B cell (primary cell): ENCODE data around the gene WDR35. TPM values are rescaled to one million over a fixed set of nuclear protein-coding genes. Genes with fewer than 3 reads are reported as not detected.

Experiments used
- ATAC-seq: fragments of 200-7000 bp; cut with Tn5 transposase; one replicate; pipeline ENCODE4 v1.10.0; 2021; ENCODE audit warnings: low read depth, mild to moderate bottlenecking, moderate number of reproducible peaks, moderate library complexity
- CTCF ChIA-PET: fragments of 350-600 bp; sonication (Branson Sonifier 250); formaldehyde crosslinking; loops from one replicate; lab custom pipeline; 2021; ENCODE audit warnings: antibody characterized with exemption, inconsistent platforms; lab: Charles Lee
- POLR2A ChIA-PET: fragments of 350-600 bp; sonication (Branson Sonifier 250); formaldehyde crosslinking; loops from one replicate; lab custom pipeline; 2021; ENCODE audit warnings: antibody characterized with exemption; lab: Charles Lee
- DNase-seq: peaks from one replicate; pipeline ENCODE4 v3.0.0; 2013
- H2AFZ ChIP-seq: 2 replicates; pipeline ENCODE4 v1.6.1; 2012; ENCODE audit warnings: mild to moderate bottlenecking, low read depth, low read length; ENCODE audit not compliant: insufficient read depth, poor library complexity, severe bottlenecking
- H3K27ac ChIP-seq, 2 donors: 1 replicate in 1 of 2; 2 replicates in 1 of 2; pipeline ENCODE4 v1.5.1; 2012 to 2013; ENCODE audit warnings: low read length in 2 of 2, mild to moderate bottlenecking in 2 of 2, moderate library complexity in 1 of 2
- H3K27me3 ChIP-seq, 4 experiments: fragments of 200-600 bp in 1 of 4; sonication (generic) in 1 of 4; replicated peaks in 1 of 4; 1 replicate in 2 of 4; 2 replicates in 2 of 4; pipeline versions ENCODE4 v1.6.1 to v1.7.0; 2013 to 2016; ENCODE audit warnings: low read length in 3 of 4, mild to moderate bottlenecking in 2 of 4, mixed read lengths in 1 of 4, moderate library complexity in 1 of 4; ENCODE audit not compliant: insufficient read depth in 4 of 4, control insufficient read depth in 3 of 4; ENCODE audit errors: control extremely low read depth in 1 of 4
- H3K36me3 ChIP-seq, 2 experiments: replicated peaks in 1 of 2; 1 replicate in 1 of 2; 2 replicates in 1 of 2; pipeline versions ENCODE4 v1.6.1 to v1.7.1; 2013; ENCODE audit warnings: low read length in 1 of 2; ENCODE audit not compliant: insufficient read depth in 2 of 2, control insufficient read depth in 1 of 2; ENCODE audit errors: control extremely low read depth in 1 of 2, extremely low read depth in 1 of 2
- H3K4me1 ChIP-seq, 2 donors: fragments of 200-600 bp in 1 of 2; sonication (generic) in 1 of 2; 1 replicate in 1 of 2; 2 replicates in 1 of 2; pipeline versions ENCODE4 v1.5.1 to v1.6.1; 2013 to 2017; ENCODE audit warnings: low read length in 2 of 2; ENCODE audit not compliant: control insufficient read depth in 2 of 2, insufficient read depth in 2 of 2
- H3K4me2 ChIP-seq: replicated peaks from 2 replicates; pipeline ENCODE3; 2012; ENCODE audit warnings: mild to moderate bottlenecking, low read depth, low read length; ENCODE audit not compliant: poor library complexity, severe bottlenecking
- H3K4me3 ChIP-seq, 5 experiments: fragments of 200-600 bp in 1 of 5; sonication (generic) in 1 of 5; 1 replicate in 3 of 5; 2 replicates in 2 of 5; pipeline versions ENCODE4 v1.5.1 to v1.7.0; 2011 to 2016; ENCODE audit warnings: low read length in 4 of 5, mild to moderate bottlenecking in 4 of 5, low read depth in 2 of 5, control low read depth in 1 of 5, moderate library complexity in 1 of 5; ENCODE audit not compliant: insufficient read depth in 1 of 5; ENCODE audit errors: control extremely low read depth in 1 of 5, extremely low read depth in 1 of 5
- H3K79me2 ChIP-seq: fragments of 200-600 bp; sonication (generic); one replicate; pipeline ENCODE4 v1.6.0; 2016; ENCODE audit warnings: low read length; ENCODE audit not compliant: control insufficient read depth, insufficient read depth
- H3K9ac ChIP-seq: fragments of 200-600 bp; sonication (generic); 2 replicates; pipeline ENCODE4 v1.6.1; 2017; ENCODE audit warnings: mild to moderate bottlenecking, low read length, moderate library complexity
- H3K9me3 ChIP-seq, 3 donors: one replicate each; pipeline versions ENCODE4 v1.6.1 to v1.7.1; 2013; ENCODE audit warnings: low read length in 2 of 3; ENCODE audit not compliant: control insufficient read depth in 2 of 3, insufficient read depth in 1 of 3; ENCODE audit errors: control extremely low read depth in 1 of 3
- H4K20me1 ChIP-seq: 2 replicates; pipeline ENCODE4 v1.6.0; 2012; ENCODE audit warnings: mild to moderate bottlenecking, low read length; ENCODE audit not compliant: insufficient read depth, control insufficient read depth, poor library complexity, severe bottlenecking
- H3K27ac Mint-ChIP-seq: one replicate; pipeline ENCODE4 v1.8.0; 2021; ENCODE audit warnings: mixed read lengths
- H3K27me3 Mint-ChIP-seq: one replicate; pipeline ENCODE4 v1.8.0; 2021; ENCODE audit warnings: mixed read lengths
- H3K4me1 Mint-ChIP-seq: one replicate; pipeline ENCODE4 v1.8.0; 2021; ENCODE audit warnings: mixed read lengths
- H3K4me3 Mint-ChIP-seq: one replicate; pipeline ENCODE4 v1.8.0; 2021; ENCODE audit warnings: mixed read lengths
- H3K9me3 Mint-ChIP-seq: one replicate; pipeline ENCODE4 v1.8.0; 2022; ENCODE audit warnings: mixed read lengths; ENCODE audit not compliant: insufficient read depth
- EZH2 ChIP-seq: IDR thresholded peaks from 2 replicates; pipeline ENCODE4 v1.6.1; 2012; ENCODE audit warnings: borderline replicate concordance, low read depth, mild to moderate bottlenecking, moderate library complexity, low read length; ENCODE audit not compliant: insufficient read depth, poor library complexity, severe bottlenecking
- WGBS: methylation state at CpG from one replicate; pipeline ENCODE4 v1.1.5; 2013; ENCODE audit warnings: missing lambda C conversion rate; ENCODE audit not compliant: insufficient coverage; 5-methylcytosine and 5-hydroxymethylcytosine counted together
- intact Hi-C: fragments of 100-400 bp; cut with micrococcal nuclease; formaldehyde crosslinking; loops from one replicate; pipeline ENCODE4 v1.10.0; 2022
- polyA plus RNA-seq: library from polyadenylated mRNA; depleted of rRNA; stranded (reverse); fragments of >200 nt; gene quantifications from 2 replicates; pipeline ENCODE4 v1.2.3, GENCODE V29; 2012
- total RNA-seq, 2 donors: library from RNA; stranded (reverse); fragments of 120-200 nt in 1 of 2; gene quantifications; 1 replicate in 1 of 2; 2 replicates in 1 of 2; pipeline versions ENCODE4 v1.2.3 to v1.2.4, GENCODE V29; 2013 to 2022
- TF ChIP-seq, protein P1 (sequence below): fragments of 200-600 bp; IDR thresholded peaks from one replicate; pipeline ENCODE4 v1.8.0; 2022; ENCODE audit warnings: antibody characterized with exemption, mild to moderate bottlenecking

Gene WDR35
- total and polyA plus RNA-seq, 2 donors (not counting 1 experiment from before 2014, with no cell fraction given) = 2.4 to 9.4 TPM

DNA sequence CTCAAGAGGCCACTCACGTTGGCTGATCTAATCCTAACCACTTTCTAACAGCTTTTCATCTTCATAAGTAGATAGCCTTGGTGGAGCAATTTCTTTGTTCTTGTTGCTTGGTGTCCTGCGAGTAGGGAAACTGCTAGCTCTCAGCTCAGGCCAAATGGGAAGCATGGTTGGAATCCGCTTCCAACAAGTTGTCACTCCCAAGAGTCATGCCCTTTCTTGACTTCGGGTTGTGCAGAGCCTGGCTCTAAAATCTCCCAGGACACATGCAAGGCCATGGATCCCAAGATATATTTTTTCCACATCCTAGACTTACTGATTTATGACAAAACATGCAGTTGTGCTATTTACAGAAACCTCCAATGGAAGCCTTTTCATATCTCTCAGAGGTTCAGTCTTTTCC lies 29.8 kb upstream of the WDR35 start:
- intact Hi-C loops = no loop called here
- peaks cover 0 to 2% (median under 1%) of the 10 kb centered on the region in 4 experiments for H3K27me3 ChIP-seq
- H4K20me1 ChIP-seq = no peaks in the 10 kb centered on the region
- no peaks in the 10 kb centered on the region for H3K79me2 ChIP-seq
- ChIA-PET CTCF (interaction anchor here (1.4 kb wide), 1 partner anchor 76 kb away, joined by 3 read pairs; no protein-coding TSS in a partner anchor), POLR2A (no interaction called here)
- TF ChIP-seq, protein P1, sequence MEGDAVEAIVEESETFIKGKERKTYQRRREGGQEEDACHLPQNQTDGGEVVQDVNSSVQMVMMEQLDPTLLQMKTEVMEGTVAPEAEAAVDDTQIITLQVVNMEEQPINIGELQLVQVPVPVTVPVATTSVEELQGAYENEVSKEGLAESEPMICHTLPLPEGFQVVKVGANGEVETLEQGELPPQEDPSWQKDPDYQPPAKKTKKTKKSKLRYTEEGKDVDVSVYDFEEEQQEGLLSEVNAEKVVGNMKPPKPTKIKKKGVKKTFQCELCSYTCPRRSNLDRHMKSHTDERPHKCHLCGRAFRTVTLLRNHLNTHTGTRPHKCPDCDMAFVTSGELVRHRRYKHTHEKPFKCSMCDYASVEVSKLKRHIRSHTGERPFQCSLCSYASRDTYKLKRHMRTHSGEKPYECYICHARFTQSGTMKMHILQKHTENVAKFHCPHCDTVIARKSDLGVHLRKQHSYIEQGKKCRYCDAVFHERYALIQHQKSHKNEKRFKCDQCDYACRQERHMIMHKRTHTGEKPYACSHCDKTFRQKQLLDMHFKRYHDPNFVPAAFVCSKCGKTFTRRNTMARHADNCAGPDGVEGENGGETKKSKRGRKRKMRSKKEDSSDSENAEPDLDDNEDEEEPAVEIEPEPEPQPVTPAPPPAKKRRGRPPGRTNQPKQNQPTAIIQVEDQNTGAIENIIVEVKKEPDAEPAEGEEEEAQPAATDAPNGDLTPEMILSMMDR = no peak
- TF ChIP-seq EZH2 = no peak
- Mint-ChIP-seq H3K27ac (no peak overlapping the region), H3K9me3 (peaks cover 8% of the 10 kb centered on the region), H3K4me3 (no peak overlapping the region), H3K27me3 (peaks cover 9% of the 10 kb centered on the region), H3K4me1 (no peaks in the 10 kb centered on the region)
- H3K4me3 ChIP-seq = no peak overlapping the region
- no peaks in the 10 kb centered on the region for H3K4me1 ChIP-seq
- H3K27ac ChIP-seq = no peak overlapping the region
- H3K9me3 ChIP-seq = peaks cover 0 to 14% (median 11%) of the 10 kb centered on the region in 3 donors
- DNase-seq (no peak), ATAC-seq (no peak)
- WGBS = 90% methylated on average over 4 of the region's 4 CpGs
- no peak overlapping the region for H3K4me2 ChIP-seq
- no peak overlapping the region for H2AFZ ChIP-seq
- H3K9ac ChIP-seq = no peak overlapping the region
- H3K36me3 ChIP-seq = no peaks in the 10 kb centered on the region

DNA sequence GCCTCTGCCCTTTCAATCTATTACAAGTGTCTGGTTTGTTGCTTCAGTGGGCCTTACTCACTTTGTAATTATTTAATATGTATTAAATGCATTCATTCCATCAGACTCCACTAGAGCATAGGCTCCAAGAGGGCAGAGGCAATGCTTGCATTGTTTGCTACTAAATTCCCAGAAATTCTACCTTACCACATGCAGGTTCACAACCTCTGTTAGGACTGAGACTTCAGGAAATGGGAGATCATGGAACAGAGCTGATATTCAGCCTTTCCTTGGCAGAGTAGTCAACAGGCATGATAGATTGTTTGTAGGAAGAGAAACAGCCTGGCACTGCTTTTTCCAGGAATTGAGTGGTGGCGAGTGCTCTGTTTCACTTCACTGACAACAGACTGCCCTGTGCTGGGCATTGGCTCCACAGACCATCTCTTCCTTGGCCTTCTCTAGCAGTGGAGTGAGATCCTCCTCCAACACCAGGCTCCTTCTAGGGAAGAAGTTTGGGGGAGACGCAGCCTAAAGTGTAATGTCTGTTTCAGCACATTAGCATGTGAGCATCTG lies 28.8 kb upstream of the WDR35 start:
- Mint-ChIP-seq H3K27me3 (peaks cover 19% of the 10 kb centered on the region), H3K4me1 (no peaks in the 10 kb centered on the region), H3K4me3 (no peak overlapping the region), H3K27ac (no peak overlapping the region), H3K9me3 (peaks cover 8% of the 10 kb centered on the region)
- Histone ChIP-seq H3K9me3 (peaks cover 0 to 17% (median 11%) of the 10 kb centered on the region in 3 donors), H3K4me3 (no peak overlapping the region), H3K9ac (no peak overlapping the region), H3K4me1 (no peaks in the 10 kb centered on the region), H3K36me3 (no peaks in the 10 kb centered on the region), H3K79me2 (no peaks in the 10 kb centered on the region), H3K4me2 (no peak overlapping the region), H2AFZ (no peak overlapping the region), H4K20me1 (no peaks in the 10 kb centered on the region), H3K27me3 (peaks cover 0 to 10% (median 4%) of the 10 kb centered on the region in 4 experiments), H3K27ac (no peak overlapping the region)
- intact Hi-C loops = no loop called here
- no peak for ATAC-seq
- POLR2A ChIA-PET = no interaction called here
- no peak for DNase-seq
- WGBS = 100% methylated on average over 1 of the region's 2 CpGs
- TF ChIP-seq, protein P1 = no peak
- no peak for TF ChIP-seq EZH2
- CTCF ChIA-PET = no interaction called here
